HG02981 (cell line): ENCODE results near the gene B4GALT4.
"Not testable (repeated sequence)": the region's sequence is repeated elsewhere in the genome, so short reads cannot be mapped to it uniquely, and the experiment has no call there.

ENCODE experiments used
- ATAC-seq: cut with Tn5 transposase; IDR thresholded peaks from one replicate; pipeline ENCODE4 v1.9.1; 2021; ENCODE audit warnings: mild to moderate bottlenecking, moderate library complexity; ENCODE audit not compliant: unreplicated experiment

The B4GALT4 gene

DNA sequence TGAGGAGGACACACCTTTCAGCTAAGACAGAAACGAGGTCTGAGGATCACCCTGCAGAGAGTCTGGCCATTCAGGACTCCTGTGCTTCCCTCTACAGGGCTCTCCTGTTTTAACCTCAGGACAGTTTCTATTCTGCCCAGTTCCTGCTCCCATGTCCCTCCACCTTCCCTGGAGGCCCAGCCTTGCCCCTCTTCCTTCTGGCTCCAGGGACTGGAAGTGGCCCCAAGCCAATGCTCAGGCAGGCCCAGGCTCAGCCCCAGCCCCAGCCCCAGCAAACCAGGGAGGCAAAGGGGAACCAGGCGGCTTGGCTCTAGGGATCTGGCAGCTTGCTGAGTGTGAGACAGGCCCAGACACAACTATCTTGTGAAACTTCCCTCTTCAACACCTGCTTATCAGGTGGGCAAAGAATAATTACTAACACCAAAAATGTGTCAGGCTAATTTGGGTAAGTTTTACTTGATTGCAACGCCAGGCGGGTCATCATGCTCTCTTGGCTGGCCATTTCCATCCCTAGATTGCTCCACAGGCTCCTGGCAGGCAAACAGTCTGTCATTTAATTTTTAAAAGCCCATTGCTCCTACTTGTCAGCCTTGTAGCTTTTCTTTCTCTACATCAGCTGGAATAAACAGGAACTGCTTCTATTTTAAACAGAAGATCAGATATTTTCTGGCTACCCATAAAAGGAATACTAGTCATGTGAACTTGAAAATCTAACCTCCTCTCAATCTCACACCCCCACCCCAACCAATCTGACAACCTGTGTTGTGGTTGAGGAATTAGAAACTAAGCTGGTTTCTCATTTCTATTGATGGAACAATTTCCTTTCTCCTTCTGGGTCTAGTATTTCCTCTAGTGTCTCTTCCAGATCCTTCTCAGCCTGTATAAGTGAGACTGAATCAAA, 33.8 kb downstream of the B4GALT4 start:
- no peak for ATAC-seq

DNA sequence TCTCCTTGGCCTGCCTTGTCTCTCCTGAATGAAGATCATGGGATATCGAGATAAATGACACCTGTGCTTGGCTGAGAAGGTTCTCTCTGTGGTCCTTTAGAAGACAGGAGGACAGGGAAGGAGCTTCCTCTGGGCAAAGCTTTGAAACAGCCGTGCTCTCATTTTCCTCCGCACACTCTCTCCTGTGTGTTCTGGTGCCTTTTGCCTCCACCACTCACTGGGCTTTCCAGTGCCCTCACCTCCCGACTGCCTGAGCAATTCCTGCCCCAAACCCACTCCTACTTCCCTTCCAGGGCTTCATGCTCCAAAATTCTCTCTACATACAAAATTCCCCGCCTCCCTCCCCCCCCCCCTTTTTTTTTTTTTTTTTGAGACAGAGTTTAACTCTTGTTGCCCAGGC, 35.0 kb downstream of the B4GALT4 start:
- ATAC-seq, result no peak

DNA sequence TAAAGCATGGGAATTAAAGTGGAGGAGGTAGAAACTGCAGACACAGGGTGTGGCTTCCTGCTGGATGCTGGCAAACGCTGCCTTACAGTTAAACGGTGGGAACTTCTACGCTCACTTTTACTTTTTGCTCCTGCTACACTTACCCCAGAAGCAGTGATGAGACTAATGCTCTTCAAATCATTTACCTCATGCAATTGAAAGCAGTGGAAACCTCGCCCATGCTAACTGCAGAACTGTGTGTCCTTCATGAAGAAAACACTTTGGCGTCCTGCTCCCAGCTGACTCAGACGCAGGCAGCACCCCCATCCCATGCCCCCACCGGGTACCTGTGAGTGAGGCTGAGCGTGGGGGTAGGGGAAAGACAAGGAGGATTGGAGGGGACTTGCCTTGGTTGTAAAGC, 35.5 kb downstream of the B4GALT4 start:
- ATAC-seq, result no peak

DNA sequence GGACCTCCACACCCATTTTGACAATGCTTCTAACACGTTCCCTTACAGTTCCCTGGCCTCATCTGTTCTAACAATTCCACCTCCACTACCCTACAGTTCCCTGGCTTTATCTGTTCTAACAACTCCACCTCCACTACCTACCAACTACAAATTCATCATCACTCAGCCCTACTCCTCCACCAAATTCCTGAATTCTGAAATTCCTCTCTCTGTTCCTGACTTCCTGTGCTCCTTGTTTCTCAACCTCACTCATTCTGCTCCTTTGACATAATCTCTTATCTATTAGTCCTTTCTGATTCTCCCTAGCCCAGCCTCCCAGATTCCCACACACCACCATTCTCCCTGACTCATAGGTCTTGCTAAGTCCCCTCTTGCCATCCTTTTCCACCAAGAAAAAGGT, 44.8 kb downstream of the B4GALT4 start:
- ATAC-seq, result no peak

DNA sequence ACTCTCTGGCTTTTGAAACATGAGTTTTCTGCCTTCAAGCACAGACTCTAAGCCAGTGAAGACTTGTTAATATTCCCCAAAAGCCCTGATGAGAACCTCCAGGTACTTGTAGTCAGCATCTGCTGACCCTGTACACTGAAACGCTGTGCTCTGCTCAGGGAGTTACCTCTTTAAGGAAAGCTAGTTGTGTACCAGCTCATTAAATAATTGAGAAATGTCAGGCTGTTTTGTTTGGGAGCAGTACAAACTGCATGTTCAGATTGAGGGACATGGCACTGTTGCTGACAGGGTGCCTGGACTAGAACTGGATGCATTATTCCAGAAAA, 45.6 kb downstream of the B4GALT4 start:
- ATAC-seq, result no peak

- ATAC-seq, result no peak
Measured at GRCh38 chr3:119194237-119195150, 46.2 kb downstream of the B4GALT4 start.

GRCh38 chr3:119191800-119192199, 48.9 kb downstream of the B4GALT4 start:
- ATAC-seq, result no peak

GRCh38 chr3:119187266-119187665, 53.4 kb downstream of the B4GALT4 start:
- no peak for ATAC-seq

GRCh38 chr3:119184796-119185570, 55.7 kb downstream of the B4GALT4 start:
- no peak for ATAC-seq

DNA sequence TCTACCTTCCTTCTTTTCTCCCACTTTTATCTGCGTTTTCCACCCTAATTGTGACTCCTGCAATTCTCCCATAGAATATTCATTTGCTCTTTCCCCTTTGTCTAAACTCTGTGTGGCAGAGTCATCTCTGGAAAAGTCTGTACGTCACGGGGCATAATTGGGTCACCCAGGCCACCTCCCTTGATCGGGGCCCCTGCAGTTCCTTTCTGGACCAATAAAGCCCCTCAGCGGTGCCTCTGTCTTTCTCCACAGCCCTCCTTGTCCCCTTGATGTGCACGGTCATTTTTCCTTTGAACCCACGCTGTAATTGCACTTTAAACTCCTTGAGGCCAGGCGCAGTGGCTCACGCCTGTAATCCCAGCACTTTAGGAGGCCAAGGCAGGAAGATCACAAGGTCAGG, 56.6 kb downstream of the B4GALT4 start:
- ATAC-seq, result no peak

DNA sequence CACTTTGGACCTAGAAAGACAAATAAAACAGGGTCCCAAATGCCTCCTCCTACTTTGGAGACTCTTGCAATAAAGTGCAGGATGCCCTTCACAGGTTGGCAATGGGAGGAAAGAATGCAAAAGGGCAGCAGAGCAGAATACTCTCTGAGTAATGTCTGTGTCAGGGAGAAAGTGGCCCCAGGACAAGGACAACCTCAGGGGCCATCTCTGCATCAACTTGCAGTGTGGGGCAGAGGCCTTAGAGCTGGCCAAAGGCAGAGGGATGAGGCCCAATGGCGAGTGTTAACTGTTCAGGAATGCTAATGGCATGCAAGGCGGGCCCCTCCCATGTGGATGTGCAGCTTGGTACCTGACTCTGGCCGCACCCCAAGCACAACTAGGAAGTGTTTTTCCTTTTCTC, 58.9 kb downstream of the B4GALT4 start:
- no peak for ATAC-seq

- ATAC-seq, result no peak
Measured at GRCh38 chr3:119177321-119177720, 63.4 kb downstream of the B4GALT4 start.

GRCh38 chr3:119176778-119177177, 63.9 kb downstream of the B4GALT4 start:
- ATAC-seq, result no peak

DNA sequence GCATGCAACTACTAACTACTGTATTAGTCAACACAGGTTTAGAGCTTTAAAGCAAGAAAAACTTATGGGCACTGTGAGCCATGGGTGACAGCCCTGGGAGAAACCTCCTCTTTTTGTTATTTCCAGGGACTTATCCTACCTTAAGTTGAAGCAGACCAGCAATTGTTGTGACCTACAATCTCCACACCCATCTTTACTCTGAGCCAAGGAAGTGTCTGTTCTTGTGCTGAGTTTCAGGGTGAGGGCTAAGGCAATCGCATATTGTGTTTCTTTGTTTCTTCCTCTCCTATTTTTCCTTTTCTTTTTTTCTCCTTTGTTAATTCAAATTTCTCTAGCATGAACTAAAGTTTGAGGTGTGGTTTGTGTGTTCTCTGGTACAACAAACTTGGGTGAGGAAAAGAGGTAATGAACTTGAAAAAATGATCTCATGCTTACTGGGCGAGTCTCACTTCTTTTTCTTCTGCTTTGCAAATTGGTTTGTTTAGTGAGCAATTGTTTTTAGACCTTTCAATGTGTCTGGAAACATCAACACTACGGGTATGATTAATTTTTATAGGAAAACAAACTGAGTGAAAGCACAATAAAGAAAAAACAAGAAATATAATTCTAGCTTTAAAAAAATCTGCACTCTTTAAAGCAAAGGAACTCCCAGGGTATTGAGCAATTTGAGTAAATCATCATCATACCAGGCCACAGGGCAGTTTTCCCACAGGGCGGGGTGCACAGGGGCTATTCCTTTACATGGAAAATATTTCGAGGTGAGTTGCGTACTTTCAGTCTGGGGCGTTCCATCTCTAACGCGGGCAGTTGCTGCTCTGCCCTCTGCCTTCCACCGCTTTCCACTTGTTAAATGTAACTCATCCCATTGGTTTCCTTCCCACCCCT, 64.6 kb downstream of the B4GALT4 start:
- no peak for ATAC-seq

GRCh38 chr3:119173325-119173724, 67.4 kb downstream of the B4GALT4 start, which contains the start of gene UPK1B:
Gene UPK1B, plus strand, starts transcription at chr3:119173598. Its CDS starts 13,144 bp downstream, at chr3:119186742.
- ATAC-seq, result no peak

DNA sequence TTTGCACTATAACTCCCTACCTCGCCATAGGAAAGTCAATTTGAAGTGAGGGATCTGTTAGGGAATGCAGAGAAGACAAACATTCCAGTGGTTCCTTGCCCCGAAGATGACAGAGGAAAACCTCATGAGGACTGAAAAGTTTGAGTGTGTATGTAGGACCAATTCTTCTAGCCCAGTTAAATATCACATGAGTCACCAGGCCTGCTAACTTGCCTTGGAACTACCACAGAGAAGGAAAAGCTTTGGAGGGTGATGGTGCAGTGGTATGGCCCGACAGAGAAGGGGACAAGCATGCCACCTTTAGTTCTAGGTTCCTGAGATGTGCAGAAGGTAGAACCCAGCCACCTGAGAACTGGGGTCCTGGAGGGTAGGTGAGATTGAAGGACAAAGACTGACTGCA, 69.9 kb downstream of the B4GALT4 start:
- no peak for ATAC-seq

DNA sequence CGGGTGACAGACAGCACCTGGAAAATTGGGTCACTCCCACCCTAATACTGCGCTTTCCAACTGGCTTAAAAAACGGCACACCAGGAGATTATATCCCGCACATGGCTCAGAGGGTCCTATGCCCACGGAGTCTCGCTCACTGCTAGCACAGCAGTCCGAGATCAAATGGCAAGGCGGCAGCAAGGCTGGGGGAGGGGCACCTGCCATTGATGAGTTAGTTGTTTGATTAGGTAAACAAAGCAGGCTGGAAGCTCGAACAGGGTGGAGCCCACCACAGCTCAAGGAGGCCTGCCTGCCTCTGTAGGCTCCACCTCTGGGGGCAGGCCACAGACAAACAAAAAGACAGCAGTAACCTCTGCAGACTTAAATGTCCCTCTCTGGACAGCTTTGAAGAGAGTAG, 75.9 kb downstream of the B4GALT4 start:
- ATAC-seq, result not testable (repeated sequence)
